AG04449 (cell line): ENCODE data around the gene DNAAF8.

Source experiments
- CTCF ChIA-PET: fragments of 350-600 bp; formaldehyde crosslinking; extraction: SDS; loops from one replicate; lab custom pipeline; 2021; ENCODE audit warnings: antibody characterized with exemption; lab: Yijun Ruan, JAX
- POLR2A ChIA-PET: fragments of 400-600, 350-600 bp; formaldehyde crosslinking; extraction: SDS; loops from one replicate; lab custom pipeline; 2020; ENCODE audit warnings: antibody characterized with exemption, inconsistent platforms; lab: Yijun Ruan, JAX
- DNase-seq: peaks from one replicate; pipeline ENCODE4 v3.0.0-alpha.2; 2010; ENCODE audit warnings: low read depth, low spot score
- H3K4me3 ChIP-seq: 2 replicates; pipeline ENCODE4 v1.5.1; 2011; ENCODE audit warnings: low read depth, mild to moderate bottlenecking, control low read depth, low read length
- CTCF ChIP-seq: IDR thresholded peaks from one replicate; pipeline ENCODE4 v1.5.1; 2011; ENCODE audit warnings: mild to moderate bottlenecking, moderate library complexity, low read length, control low read depth, inconsistent platforms; ENCODE audit not compliant: insufficient read depth; ENCODE audit errors: missing control alignments

DNAAF8 gene

GRCh38 chr16:4714996-4715395 lies 19.3 kb upstream of the DNAAF8 start:
- H3K4me3 ChIP-seq, result no peak overlapping the region
- CTCF ChIA-PET, result no interaction called here
- POLR2A ChIA-PET, result interaction anchor here (0.6 kb wide), 1 partner anchor 251 kb away, joined by 6 read pairs; no protein-coding TSS in a partner anchor
- no peak for TF ChIP-seq CTCF
- no peak for DNase-seq

GRCh38 chr16:4718466-4718865 lies 15.9 kb upstream of the DNAAF8 start:
- CTCF ChIA-PET, result no interaction called here
- no peak for TF ChIP-seq CTCF
- POLR2A ChIA-PET, result no interaction called here

GRCh38 chr16:4723071-4723767 lies 11.1 kb upstream of the DNAAF8 start:
- POLR2A ChIA-PET, result no interaction called here
- no peak for DNase-seq
- no peak for TF ChIP-seq CTCF
- CTCF ChIA-PET, result interaction anchor here (1.4 kb wide), 1 partner anchor 233 kb away, joined by 3 read pairs; no protein-coding TSS in a partner anchor
- H3K4me3 ChIP-seq, result no peak overlapping the region

More at GRCh38 chr16:4718466-4718865, 15.9 kb upstream of the DNAAF8 start:
- H3K4me3 ChIP-seq, result no peak overlapping the region
- DNase-seq, result no peak

GRCh38 chr16:4724661-4725270 lies 9.6 kb upstream of the DNAAF8 start:
- no peak for DNase-seq
- POLR2A ChIA-PET, result no interaction called here
- CTCF ChIA-PET, result interaction anchor here (1.4 kb wide), 1 partner anchor 231 kb away, joined by 3 read pairs; no protein-coding TSS in a partner anchor
- TF ChIP-seq CTCF, result no peak
- no peak overlapping the region for H3K4me3 ChIP-seq

- ChIA-PET CTCF (no interaction called here), POLR2A (no interaction called here)
- no peak for DNase-seq
- no peak for TF ChIP-seq CTCF
- H3K4me3 ChIP-seq, result no peak overlapping the region
Measured at GRCh38 chr16:4726616-4727015, 7.7 kb upstream of the DNAAF8 start.

- ChIA-PET POLR2A (no interaction called here), CTCF (no interaction called here)
- no peak overlapping the region for H3K4me3 ChIP-seq
- no peak for TF ChIP-seq CTCF
- no peak for DNase-seq
Measured at GRCh38 chr16:4728676-4729075, 5.7 kb upstream of the DNAAF8 start.
